ENCODE data around the gene THSD4.
"Not testable (repeated sequence)": the region's sequence is repeated elsewhere in the genome, so short reads cannot be mapped to it uniquely, and the experiment has no call there.

Gene THSD4

DNA sequence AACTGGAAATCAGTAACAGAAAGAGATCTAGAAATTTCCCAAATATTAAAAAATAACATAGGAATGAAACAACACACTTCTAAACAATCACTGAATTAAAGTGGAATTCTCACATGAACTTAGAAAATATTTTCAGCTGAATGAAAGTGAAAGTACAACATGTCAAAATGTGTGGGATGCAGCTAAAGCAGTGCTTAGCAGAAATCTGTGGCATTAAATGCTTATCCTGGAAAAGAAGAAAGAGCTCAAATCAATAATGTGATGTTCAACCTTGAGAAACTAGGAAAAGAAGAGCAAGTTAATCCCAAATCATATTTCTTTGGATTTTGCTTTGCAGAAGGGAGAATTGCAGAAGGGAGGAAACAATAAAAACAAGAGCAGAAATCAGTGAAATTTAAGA, 596.9 kb downstream of the THSD4 start:
- Histone ChIP-seq H3K4me3 (ENCODE audit: insufficient read length, low read depth) (no peak overlapping the region), H3K36me3 (ENCODE audit: insufficient read depth, insufficient read length, low read length) (no peaks in the 10 kb centered on the region), H3K4me1 (ENCODE audit: insufficient read depth, insufficient read length) (no peaks in the 10 kb centered on the region), H3K9me3 (ENCODE audit: insufficient read depth, low read length) (no peaks in the 10 kb centered on the region), H3K9ac (ENCODE audit: insufficient read length, low read depth) (no peak overlapping the region), H3K27me3 (ENCODE audit: insufficient read depth, insufficient read length) (no peaks in the 10 kb centered on the region)
- TF ChIP-seq YY1 (IDR thresholded peaks at IDR 0.05; ENCODE audit: insufficient read depth, insufficient read length) (no peak), SUZ12 (IDR thresholded peaks at IDR 0.05; ENCODE audit: extremely low read depth, insufficient read depth, insufficient read length) (no peak), ZNF274 (IDR thresholded peaks at IDR 0.05; ENCODE audit: low read depth, low read length) (no peak)
- no peak for DNase-seq (ENCODE audit: low read depth, low spot score)

DNA sequence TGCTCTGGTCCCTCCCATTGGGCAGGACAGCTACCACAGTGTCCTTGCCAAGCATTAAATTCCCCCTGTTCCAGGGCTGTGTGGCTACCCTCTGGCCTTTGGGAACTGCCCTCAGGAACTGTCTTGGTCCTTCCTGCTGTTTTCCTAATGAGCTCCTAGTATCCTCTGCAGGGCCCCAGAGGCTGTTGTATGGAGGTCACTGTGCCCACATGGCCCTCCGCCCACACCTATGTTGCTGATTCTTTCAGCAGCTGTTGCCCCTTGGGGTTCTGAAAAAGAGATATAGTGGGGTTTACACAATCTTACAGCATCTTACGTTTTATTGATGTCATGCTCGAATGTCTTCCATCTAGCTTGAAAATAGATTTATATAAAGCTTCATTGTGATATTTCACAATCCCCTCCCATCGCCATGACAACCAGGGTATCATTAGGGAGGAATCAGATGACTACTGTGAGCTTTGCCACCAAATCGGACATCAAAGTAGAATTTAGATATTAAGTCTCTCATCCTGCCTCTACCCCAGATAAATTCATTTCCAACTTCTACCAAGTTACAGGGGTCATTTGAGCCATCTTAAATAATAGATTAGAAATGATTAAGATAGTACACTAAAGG, 598.0 kb downstream of the THSD4 start:
- Histone ChIP-seq H3K36me3 (ENCODE audit: insufficient read depth, insufficient read length, low read length) (no peaks in the 10 kb centered on the region), H3K9me3 (ENCODE audit: insufficient read depth, low read length) (no peaks in the 10 kb centered on the region), H3K4me1 (ENCODE audit: insufficient read depth, insufficient read length) (no peaks in the 10 kb centered on the region), H3K4me3 (ENCODE audit: insufficient read length, low read depth) (no peak overlapping the region), H3K27me3 (ENCODE audit: insufficient read depth, insufficient read length) (no peaks in the 10 kb centered on the region), H3K9ac (ENCODE audit: insufficient read length, low read depth) (no peak overlapping the region)
- TF ChIP-seq SUZ12 (IDR thresholded peaks at IDR 0.05; ENCODE audit: extremely low read depth, insufficient read depth, insufficient read length): no peak
- TF ChIP-seq ZNF274 (IDR thresholded peaks at IDR 0.05; ENCODE audit: low read depth, low read length): no peak
- no peak for TF ChIP-seq YY1 (IDR thresholded peaks at IDR 0.05; ENCODE audit: insufficient read depth, insufficient read length)
- no peak for DNase-seq (ENCODE audit: low read depth, low spot score)

DNA sequence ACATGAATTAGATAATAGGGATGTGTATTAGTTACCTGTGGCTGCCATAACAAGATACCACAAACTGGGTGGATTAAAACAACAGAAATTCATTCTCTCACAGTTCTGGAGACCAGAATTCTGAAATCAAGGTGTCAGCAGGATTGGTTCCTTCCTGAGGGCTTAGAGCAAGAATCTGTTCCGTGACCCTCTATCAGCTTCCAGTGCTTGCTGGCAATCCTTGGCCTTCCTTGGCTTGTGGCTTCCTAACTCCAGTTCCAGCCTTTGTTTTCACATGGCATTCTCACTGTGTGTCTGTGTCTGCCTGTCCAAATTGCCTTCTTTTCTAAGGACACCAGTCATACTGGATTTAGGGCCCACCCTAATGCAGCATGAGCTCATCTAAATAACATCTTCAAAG, 600.6 kb downstream of the THSD4 start:
- Histone ChIP-seq H3K36me3 (ENCODE audit: insufficient read depth, insufficient read length, low read length) (no peaks in the 10 kb centered on the region), H3K27me3 (ENCODE audit: insufficient read depth, insufficient read length) (no peaks in the 10 kb centered on the region), H3K4me1 (ENCODE audit: insufficient read depth, insufficient read length) (no peaks in the 10 kb centered on the region), H3K9ac (ENCODE audit: insufficient read length, low read depth) (no peak overlapping the region), H3K4me3 (ENCODE audit: insufficient read length, low read depth) (no peak overlapping the region), H3K9me3 (ENCODE audit: insufficient read depth, low read length) (no peaks in the 10 kb centered on the region)
- TF ChIP-seq SUZ12 (IDR thresholded peaks at IDR 0.05; ENCODE audit: extremely low read depth, insufficient read depth, insufficient read length) (no peak), ZNF274 (IDR thresholded peaks at IDR 0.05; ENCODE audit: low read depth, low read length) (no peak), YY1 (IDR thresholded peaks at IDR 0.05; ENCODE audit: insufficient read depth, insufficient read length) (no peak)
- no peak for DNase-seq (ENCODE audit: low read depth, low spot score)

DNA sequence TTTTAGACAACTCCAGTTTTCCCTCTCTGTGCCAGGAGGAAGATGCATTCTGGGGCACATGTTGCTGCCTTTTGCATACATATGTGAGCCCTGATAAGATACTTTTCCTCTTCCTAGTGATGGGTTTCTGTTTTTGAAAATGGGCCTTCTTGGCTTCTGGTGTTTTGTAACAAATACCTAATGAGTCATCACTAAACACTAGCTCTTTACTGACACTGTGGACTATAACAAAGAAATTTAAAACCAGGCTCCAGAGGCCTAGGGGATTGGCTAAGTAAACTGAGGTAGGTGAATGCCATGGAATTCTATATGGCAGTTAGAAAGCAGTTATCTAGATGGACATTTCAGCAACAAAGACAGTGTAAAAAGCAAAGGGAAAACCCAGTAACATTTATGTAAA, 601.7 kb downstream of the THSD4 start:
- H3K9ac ChIP-seq (ENCODE audit: insufficient read length, low read depth): no peak overlapping the region
- no peak for TF ChIP-seq SUZ12 (IDR thresholded peaks at IDR 0.05; ENCODE audit: extremely low read depth, insufficient read depth, insufficient read length)
- TF ChIP-seq YY1 (IDR thresholded peaks at IDR 0.05; ENCODE audit: insufficient read depth, insufficient read length): no peak
- TF ChIP-seq ZNF274 (IDR thresholded peaks at IDR 0.05; ENCODE audit: low read depth, low read length): no peak
- H3K36me3 ChIP-seq (ENCODE audit: insufficient read depth, insufficient read length, low read length): no peaks in the 10 kb centered on the region
- H3K9me3 ChIP-seq (ENCODE audit: insufficient read depth, low read length): no peaks in the 10 kb centered on the region
- no peak for DNase-seq (ENCODE audit: low read depth, low spot score)
- H3K27me3 ChIP-seq (ENCODE audit: insufficient read depth, insufficient read length): no peaks in the 10 kb centered on the region
- H3K4me1 ChIP-seq (ENCODE audit: insufficient read depth, insufficient read length): no peaks in the 10 kb centered on the region
- H3K4me3 ChIP-seq (ENCODE audit: insufficient read length, low read depth): no peak overlapping the region

- Histone ChIP-seq H3K36me3 (ENCODE audit: insufficient read depth, insufficient read length, low read length) (no peaks in the 10 kb centered on the region), H3K4me1 (ENCODE audit: insufficient read depth, insufficient read length) (no peaks in the 10 kb centered on the region), H3K9ac (ENCODE audit: insufficient read length, low read depth) (no peak overlapping the region), H3K4me3 (ENCODE audit: insufficient read length, low read depth) (no peak overlapping the region), H3K9me3 (ENCODE audit: insufficient read depth, low read length) (no peaks in the 10 kb centered on the region), H3K27me3 (ENCODE audit: insufficient read depth, insufficient read length) (no peaks in the 10 kb centered on the region)
- no peak for DNase-seq (ENCODE audit: low read depth, low spot score)
- TF ChIP-seq ZNF274 (IDR thresholded peaks at IDR 0.05; ENCODE audit: low read depth, low read length) (no peak), YY1 (IDR thresholded peaks at IDR 0.05; ENCODE audit: insufficient read depth, insufficient read length) (no peak)
Measured at GRCh38 chr15:71718116-71718910, 603.0 kb downstream of the THSD4 start.

GRCh38 chr15:71723344-71723743, 608.1 kb downstream of the THSD4 start:
- H3K9me3 ChIP-seq (ENCODE audit: insufficient read depth, low read length): no peaks in the 10 kb centered on the region
- no peaks in the 10 kb centered on the region for H3K36me3 ChIP-seq (ENCODE audit: insufficient read depth, insufficient read length, low read length)
- TF ChIP-seq YY1 (IDR thresholded peaks at IDR 0.05; ENCODE audit: insufficient read depth, insufficient read length) (no peak), ZNF274 (IDR thresholded peaks at IDR 0.05; ENCODE audit: low read depth, low read length) (no peak), SUZ12 (IDR thresholded peaks at IDR 0.05; ENCODE audit: extremely low read depth, insufficient read depth, insufficient read length) (no peak)
- H3K27me3 ChIP-seq (ENCODE audit: insufficient read depth, insufficient read length): no peaks in the 10 kb centered on the region
- H3K4me1 ChIP-seq (ENCODE audit: insufficient read depth, insufficient read length): no peaks in the 10 kb centered on the region
- no peak overlapping the region for H3K9ac ChIP-seq (ENCODE audit: insufficient read length, low read depth)
- H3K4me3 ChIP-seq (ENCODE audit: insufficient read length, low read depth): no peak overlapping the region
- DNase-seq (ENCODE audit: low read depth, low spot score): no peak

DNA sequence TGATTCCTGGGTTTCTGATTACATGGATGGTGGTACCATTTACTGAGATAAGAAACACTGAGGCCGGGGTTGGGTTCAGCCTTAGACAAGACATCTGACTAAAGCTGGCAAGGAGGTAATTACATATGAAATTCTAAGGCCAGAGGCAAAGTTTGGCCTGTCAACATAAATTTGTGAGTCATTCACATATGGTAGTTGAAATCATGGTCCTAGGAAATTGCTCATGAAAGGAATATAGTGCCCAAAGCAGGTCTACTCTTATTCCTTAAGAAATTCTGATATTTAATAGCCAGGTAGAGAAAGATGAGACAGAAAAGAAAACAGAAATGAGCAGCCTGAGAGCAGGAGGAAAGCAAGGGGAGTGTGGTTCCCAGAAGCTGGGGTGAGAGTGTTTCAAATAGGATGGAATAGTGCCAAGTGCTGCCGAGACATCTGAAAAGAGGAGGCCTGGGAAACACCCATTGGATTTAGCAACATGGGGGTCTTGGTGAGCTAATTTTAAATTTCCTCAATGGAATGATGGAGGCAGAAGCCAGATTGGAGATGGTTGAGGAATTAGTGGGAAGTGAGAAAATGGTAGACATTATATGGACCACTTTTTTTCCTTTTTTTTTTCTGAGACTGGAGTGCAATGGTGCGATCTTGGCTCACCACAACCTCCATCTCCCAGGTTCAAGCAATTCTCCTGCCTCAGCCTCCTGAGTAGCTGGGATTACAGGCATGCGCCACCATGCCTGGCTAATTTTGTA, 610.1 kb downstream of the THSD4 start:
- H3K9me3 ChIP-seq (ENCODE audit: insufficient read depth, low read length); DNase-seq (ENCODE audit: low read depth, low spot score); H3K9ac ChIP-seq (ENCODE audit: insufficient read length, low read depth); H3K36me3 ChIP-seq (ENCODE audit: insufficient read depth, insufficient read length, low read length); H3K4me1 ChIP-seq (ENCODE audit: insufficient read depth, insufficient read length); H3K4me3 ChIP-seq (ENCODE audit: insufficient read length, low read depth); H3K27me3 ChIP-seq (ENCODE audit: insufficient read depth, insufficient read length): not testable (repeated sequence)

All from NT2/D1 (cell line).